OCI-LY7 (cell line): Measurements from ENCODE around the gene ACAP1.

ENCODE experiments used
- EZH2phosphoT487 ChIP-seq: fragments of 200-600 bp; sonication (generic); IDR thresholded peaks from 2 replicates; pipeline ENCODE4 v1.6.1; 2018; ENCODE audit warnings: low read depth, borderline replicate concordance, mild to moderate bottlenecking, mixed run types, antibody characterized with exemption, low read length, moderate library complexity, mixed read lengths
- TF ChIP-seq, protein P1 (sequence below): fragments of 200-600 bp; sonication (generic); conservative IDR thresholded peaks from 2 replicates; pipeline ENCODE4 v1.5.1; 2014; ENCODE audit warnings: mild to moderate bottlenecking, antibody characterized with exemption, low read length, moderate library complexity, mixed read lengths

DNA sequence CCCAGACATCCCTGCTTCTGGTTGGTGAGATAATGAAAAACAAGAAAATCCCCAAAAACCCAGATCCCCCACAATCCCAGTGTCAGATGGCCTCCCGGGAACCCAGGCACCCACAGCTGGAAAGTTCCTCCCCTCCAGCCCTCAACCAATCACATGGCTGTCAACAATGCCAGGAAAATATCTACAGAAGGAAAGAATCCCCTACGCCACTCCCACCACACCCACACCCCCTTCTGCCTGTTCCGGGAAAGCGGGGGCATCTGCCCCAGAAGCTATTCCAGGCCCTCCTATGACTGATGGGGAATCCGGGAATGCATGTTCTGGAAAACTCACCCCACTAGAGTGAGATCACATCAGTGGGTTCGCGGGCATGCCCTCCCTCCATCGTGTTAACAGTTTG is 20.4 kb downstream of the ACAP1 start:
- TF ChIP-seq, protein P1, sequence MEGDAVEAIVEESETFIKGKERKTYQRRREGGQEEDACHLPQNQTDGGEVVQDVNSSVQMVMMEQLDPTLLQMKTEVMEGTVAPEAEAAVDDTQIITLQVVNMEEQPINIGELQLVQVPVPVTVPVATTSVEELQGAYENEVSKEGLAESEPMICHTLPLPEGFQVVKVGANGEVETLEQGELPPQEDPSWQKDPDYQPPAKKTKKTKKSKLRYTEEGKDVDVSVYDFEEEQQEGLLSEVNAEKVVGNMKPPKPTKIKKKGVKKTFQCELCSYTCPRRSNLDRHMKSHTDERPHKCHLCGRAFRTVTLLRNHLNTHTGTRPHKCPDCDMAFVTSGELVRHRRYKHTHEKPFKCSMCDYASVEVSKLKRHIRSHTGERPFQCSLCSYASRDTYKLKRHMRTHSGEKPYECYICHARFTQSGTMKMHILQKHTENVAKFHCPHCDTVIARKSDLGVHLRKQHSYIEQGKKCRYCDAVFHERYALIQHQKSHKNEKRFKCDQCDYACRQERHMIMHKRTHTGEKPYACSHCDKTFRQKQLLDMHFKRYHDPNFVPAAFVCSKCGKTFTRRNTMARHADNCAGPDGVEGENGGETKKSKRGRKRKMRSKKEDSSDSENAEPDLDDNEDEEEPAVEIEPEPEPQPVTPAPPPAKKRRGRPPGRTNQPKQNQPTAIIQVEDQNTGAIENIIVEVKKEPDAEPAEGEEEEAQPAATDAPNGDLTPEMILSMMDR: no peak
- TF ChIP-seq EZH2phosphoT487: no peak
